Peyer's patch (tissue), 4 donors: ENCODE data around the gene MIER2.

ENCODE experiments used
- CTCF ChIP-seq, 6 experiments: fragments of 450-650 bp in 4 of 6; fragments of 200-600 bp in 2 of 6; sonication (generic) in 1 of 6; IDR thresholded peaks; one replicate each; pipeline ENCODE4 v1.5.1; 2017 to 2019; ENCODE audit warnings: antibody characterized with exemption in 6 of 6, mild to moderate bottlenecking in 3 of 6, moderate library complexity in 1 of 6
- POLR2A ChIP-seq, 2 donors: fragments of 450-650 bp; IDR thresholded peaks; one replicate each; pipeline ENCODE4 v1.5.1; 2017; ENCODE audit warnings: antibody characterized with exemption in 2 of 2, mild to moderate bottlenecking in 2 of 2, moderate library complexity in 2 of 2

- TF ChIP-seq POLR2A (IDR thresholded peaks at IDR 0.05) (no peak), CTCF (IDR thresholded peaks at IDR 0.05) (no peak)
Measured at GRCh38 chr19:344625-345319, at the start of gene MIER2.
